HL-60/S4 (cell line): ENCODE results near the gene PAWR.
"Not testable (repeated sequence)": the region's sequence is repeated elsewhere in the genome, so short reads cannot be mapped to it uniquely, and the experiment has no call there.

ENCODE experiments used
- in situ Hi-C: fragments of 300-500 bp; cut with MboI; formaldehyde crosslinking; loops from 2 replicates; pipeline ENCODE4 v1.14.3; 2022; ENCODE audit warnings: low sequenced_read_pairs

The PAWR gene

DNA sequence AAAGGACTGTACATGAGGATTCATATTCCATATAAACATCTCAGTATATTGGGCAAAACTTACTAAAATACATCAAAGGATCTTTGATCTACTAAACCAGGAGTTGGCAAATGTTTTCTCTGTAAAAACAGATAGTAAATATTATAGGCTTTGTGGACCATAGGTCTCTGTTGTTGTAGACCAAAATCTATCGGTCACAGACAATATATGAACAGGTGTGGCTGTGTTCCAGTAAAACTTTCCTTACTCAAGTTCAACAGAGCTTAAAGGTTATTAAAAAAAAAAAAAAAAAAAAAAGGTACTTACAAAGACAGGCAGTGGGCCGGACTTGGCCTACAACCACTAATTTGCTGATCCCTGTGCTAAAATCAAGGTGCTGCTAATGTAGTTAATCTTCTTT lies 40.3 kb downstream of the PAWR start:
- in situ Hi-C loops = no loop called here

- in situ Hi-C loops = no loop called here
Measured at GRCh38 chr12:79648881-79649280, 41.9 kb downstream of the PAWR start.

DNA sequence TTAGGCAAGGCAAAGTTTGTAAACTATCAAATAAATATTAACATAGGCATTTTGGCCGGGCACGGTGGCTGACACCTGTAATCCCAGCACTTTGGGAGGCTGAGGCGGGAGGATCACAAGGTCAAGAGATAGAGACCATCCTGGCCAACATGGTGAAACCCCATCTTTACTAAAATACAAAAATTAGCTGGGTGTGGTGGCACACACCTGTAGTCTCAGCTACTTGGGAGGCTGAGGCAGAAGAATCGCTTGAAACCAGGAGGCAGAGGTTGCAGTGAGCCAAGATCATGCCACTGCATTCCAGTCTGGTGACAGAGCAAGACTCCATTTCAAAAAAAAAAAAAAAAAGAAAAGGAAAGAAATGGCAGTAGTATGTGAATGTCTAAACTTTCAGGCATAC lies 43.9 kb downstream of the PAWR start:
- in situ Hi-C loops = not testable (repeated sequence)

DNA sequence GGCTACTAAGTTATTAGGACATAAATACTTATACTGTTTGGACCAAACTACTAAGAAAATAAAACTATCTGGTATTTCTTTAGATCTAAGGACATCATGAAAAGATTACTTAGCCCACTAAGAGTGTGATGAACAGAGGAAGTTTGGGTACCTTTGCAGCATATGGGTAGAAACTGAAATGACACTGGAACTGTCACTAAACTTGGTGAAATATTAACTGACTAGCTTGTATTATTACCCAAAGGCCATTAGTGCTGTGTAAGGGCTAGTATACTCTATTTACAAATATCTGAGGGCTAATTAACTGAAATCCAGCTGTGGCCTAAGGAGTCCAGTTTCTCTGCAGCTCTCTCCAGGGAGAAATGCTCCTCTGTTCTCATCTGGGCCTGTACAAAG lies 45.5 kb downstream of the PAWR start:
- in situ Hi-C loops = no loop called here

DNA sequence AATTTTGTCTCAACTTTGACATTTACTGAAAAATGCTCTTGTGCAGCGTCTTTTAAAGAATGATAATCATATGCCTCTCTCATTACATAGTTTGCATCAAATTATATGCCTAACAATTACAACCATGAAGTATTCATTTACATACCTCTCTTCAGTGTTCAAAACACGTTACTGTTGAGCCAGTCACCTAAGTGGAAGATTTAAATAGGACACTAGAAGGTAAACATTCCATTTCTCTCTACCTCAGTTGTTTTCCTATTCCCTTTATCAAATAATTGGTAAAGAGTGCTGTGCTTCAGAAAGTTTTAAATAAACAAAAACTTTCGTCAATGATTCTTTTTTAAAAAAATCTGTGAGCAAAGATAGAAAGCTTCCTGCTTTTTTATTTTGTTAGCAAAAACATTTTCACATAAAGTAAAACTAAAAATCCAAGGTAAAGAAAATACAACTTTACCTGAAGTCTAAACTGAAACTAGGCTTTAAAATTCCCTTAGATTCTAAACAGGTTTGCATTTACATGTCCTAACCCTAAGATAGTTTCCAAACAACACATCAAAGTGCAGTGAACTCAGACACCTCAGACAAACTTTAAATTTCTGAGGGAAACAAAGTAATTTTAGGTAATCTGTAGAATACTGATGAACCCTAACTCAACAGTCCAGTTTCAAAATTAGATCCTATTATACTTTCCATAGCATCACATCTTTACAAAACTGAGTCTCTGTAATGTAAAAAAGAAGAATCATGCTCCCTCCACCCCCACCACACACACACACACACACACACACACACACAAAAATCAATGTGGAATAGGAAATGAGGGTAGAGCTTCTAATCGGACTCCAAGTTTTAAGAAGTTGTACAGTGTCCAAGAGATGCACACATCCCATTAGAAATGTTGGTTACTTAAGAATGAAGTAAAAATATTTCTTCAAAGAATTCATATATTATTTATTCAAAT lies 46.2 kb downstream of the PAWR start:
- in situ Hi-C loops = no loop called here

DNA sequence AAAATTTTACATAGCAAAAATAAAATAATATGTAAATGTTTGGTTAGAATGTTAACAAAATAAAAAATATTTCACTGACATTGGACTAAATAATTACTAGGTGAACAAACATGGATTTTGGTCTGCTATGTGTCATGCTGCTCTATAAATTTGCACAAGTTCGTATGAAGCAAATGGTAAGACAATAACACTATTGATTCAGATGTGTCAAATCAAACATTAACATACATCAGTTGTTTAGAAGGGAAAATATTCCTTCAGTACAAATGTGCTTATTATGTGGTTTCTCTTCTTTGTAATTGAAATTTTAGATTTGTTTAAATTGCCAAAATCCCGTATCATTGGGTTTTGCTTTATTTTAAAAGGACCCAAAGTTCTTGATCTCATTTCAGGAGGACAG lies 46.9 kb downstream of the PAWR start:
- in situ Hi-C loops = no loop called here

- in situ Hi-C loops = no loop called here
Measured at GRCh38 chr12:79638490-79638889, 52.3 kb downstream of the PAWR start.

GRCh38 chr12:79637093-79637492 lies 53.7 kb downstream of the PAWR start:
- in situ Hi-C loops = no loop called here

DNA sequence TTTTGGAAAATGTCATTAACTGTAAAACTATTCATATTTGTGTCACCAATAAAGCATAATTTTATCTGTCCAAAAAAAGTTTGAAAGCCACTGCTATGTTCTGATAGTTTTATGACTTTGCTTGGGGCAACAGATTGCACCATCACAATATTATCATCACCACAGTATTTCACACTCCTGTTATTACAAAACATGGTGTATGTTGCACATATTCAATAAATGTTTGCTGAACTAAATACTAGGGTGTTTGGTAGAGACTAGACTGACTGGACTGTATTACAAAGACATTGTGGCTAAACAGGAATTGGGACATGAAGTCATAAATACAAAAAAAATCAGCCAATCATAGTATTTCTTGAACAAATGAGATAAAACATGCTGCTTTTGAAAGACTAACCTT lies 55.1 kb downstream of the PAWR start:
- in situ Hi-C loops = no loop called here

DNA sequence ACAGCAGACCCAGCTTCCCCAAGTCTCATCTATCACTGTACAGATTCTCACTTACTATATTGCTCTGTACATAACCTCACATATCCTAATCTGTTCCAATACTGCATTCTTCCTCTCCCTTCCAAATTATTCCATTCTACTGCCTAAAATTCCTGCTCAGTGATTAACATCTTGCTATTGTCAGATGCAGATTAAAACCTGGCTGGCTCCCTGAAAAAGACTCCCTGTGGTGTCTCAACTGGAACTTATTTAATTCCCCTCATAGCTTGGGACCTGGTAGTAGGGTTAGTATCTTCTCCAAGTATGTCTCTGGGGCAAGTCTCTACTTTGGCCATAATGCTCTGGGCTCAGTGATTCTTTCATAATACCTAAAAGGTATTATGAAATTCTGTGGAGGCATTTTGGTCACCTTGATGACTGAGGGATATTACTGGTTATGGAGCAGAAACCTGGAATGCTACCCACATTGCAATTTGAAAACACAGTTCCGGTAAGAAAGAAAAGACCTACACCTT lies 55.8 kb downstream of the PAWR start:
- in situ Hi-C loops = no loop called here

DNA sequence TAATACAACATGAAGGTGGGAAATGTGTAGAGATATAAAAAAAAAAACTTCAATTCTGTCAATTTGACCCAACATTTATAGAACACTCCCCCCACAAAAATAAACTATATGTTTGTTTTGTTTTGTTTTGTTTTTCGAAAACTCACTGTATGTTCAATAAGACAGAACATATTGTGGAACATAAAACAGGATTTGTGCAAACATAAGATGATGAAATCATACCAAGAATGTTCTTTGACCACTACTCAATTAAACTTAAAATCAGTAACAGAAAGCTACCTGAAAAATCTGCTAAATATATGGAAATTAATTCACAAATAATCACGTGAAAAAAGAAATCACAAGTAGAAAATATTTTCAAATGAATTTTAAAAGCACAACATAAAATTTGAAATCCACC lies 61.2 kb downstream of the PAWR start:
- in situ Hi-C loops = no loop called here

DNA sequence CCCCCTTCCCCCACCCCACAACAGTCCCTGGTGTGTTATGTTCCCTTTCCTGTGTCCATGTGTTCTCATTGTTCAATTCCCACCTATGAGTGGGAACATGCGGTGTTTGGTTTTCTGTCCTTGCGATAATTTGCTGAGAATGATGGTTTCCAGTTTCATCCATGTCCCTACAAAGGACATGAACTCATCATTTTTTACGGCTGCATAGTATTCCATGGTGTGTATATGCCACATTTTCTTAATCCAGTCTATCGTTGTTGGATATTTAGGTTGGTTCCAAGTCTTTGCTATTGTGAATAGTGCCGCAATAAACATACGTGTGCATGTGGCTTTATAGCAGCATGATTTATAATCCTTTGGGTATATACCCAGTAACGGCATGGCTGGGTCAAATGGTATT lies 64.0 kb downstream of the PAWR start:
- in situ Hi-C loops = not testable (repeated sequence)

DNA sequence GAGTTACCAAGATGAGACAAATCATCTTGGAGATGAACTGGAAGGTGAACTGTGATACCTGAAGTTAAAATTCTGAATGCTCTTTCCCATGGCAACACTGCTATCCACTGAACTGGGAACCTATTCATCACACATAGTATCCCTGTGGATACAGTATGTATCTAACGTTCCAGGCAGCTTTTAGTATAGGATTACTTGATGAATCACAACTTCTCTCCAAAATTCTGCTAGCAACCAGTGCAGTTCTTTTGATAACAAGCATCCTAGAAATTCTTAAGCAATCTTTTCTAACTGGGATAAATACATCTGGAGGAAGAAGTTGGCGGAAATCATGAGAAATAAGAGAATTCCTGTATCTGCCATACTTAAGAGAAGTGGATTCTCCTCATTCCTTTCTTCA lies 66.4 kb downstream of the PAWR start:
- in situ Hi-C loops = no loop called here

DNA sequence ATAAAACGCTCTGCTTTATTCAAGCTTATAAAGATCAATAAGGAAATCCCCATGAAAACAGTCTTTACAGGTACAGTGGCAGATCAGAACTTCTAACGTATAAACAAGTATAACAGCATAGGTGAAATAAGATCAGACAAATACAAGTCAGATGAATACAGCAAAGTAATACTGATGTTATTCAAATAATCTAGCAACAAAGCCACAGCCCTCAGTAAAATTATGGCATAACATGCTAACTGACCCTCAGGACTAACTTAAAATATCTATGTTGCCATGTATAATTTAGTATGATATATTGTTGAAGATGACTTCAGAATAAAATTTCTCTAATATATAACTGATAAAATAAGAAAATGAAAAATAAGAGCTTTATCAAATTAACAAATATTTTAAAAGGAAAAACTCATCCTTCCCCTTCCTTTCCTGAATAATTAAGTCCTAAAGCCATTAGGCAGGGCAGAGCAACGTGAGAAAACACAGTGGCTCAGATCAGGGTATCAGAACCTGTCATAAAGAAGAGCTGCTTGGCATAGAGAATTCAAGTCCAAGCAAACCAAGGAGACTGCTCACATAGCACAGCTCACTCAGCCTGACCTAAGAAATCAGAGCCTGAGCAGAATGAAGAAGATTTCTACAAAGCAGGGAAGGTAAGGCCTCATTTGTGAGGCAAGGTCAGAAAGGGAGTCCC lies 70.7 kb downstream of the PAWR start:
- in situ Hi-C loops = no loop called here

GRCh38 chr12:79618848-79619404 lies 71.8 kb downstream of the PAWR start:
- in situ Hi-C loops = no loop called here

- in situ Hi-C loops = no loop called here
Measured at GRCh38 chr12:79617696-79618095, 73.1 kb downstream of the PAWR start.

- in situ Hi-C loops = no loop called here
Measured at GRCh38 chr12:79615596-79616560, 74.9 kb downstream of the PAWR start.

GRCh38 chr12:79614730-79615129 lies 76.0 kb downstream of the PAWR start:
- in situ Hi-C loops = no loop called here

DNA sequence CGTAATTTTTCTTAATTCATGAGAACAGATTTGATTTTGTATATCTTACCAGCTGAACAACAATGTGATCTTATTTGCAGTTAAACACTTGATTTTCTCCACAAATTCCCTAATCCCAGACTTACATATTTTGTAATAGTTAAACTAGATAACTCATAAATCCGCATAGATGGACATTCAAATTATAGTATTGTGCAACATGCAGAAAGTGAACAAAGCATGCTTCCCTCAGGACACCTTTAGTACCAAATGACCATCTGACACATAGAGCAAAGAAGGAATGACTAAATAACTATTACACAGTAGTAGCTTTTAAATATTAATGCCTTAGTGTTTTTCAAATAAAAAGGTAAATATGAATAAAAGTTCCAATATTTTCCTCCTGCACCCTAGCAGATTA lies 88.9 kb downstream of the PAWR start:
- in situ Hi-C loops = no loop called here

DNA sequence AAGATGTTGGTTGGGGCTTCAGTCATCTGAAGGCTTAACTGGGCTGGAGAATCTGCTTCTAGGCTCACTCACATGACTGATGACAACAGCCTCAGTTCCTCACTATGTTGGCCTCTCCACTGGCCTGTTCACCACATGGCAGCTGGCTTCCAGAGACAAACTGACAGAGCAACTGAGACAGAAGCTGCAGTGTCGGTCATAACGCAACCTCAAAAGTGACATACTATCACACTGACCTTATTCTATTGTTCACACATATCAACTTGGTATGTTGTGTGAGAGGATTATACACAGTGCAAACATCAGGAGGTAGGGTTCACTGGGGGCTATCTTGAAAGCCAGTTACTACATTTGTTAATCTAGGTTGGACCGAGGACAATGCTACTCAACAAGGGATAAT lies 92.9 kb downstream of the PAWR start:
- in situ Hi-C loops = no loop called here
